ENCODE results near the gene MEI1.
A peak's percentile ranks its signal among the peaks of the same experiment; 100 is the strongest.

MEI1 gene

GRCh38 chr22:41696703-41697102 lies 2.6 kb upstream of the MEI1 start:
- H3K9me3 ChIP-seq (ENCODE audit: insufficient read depth, low read length), result no peaks in the 10 kb centered on the region
- H3K27me3 ChIP-seq (ENCODE audit: low read depth, low read length), result no peaks in the 10 kb centered on the region
- peak overlapping the region; percentile 31; the same call in 1 of the 2 replicates for H3K9ac ChIP-seq (ENCODE audit: low read length)
- H3K4me2 ChIP-seq (ENCODE audit: low read length), result peak overlapping the region; percentile 63
- no peak overlapping the region for H3K27ac ChIP-seq (ENCODE audit: low read length)
- no peak overlapping the region; the same call in 1 of the 2 replicates for H2AFZ ChIP-seq (ENCODE audit: low read depth, low read length)
- H3K79me2 ChIP-seq (ENCODE audit: low read length), result no peaks in the 10 kb centered on the region
- H3K4me3 ChIP-seq (ENCODE audit: low read length), result peak overlapping the region; percentile 26
- H3K4me1 ChIP-seq (ENCODE audit: low read length), result peaks cover 23% of the 10 kb centered on the region
- H3K36me3 ChIP-seq (replicated peaks; ENCODE audit: low read depth, low read length), result peaks cover 3% of the 10 kb centered on the region
- H4K20me1 ChIP-seq (ENCODE audit: insufficient read depth, low read length), result no peaks in the 10 kb centered on the region
- TF ChIP-seq EZH2phosphoT487 (IDR thresholded peaks at IDR 0.05; ENCODE audit: low read depth), result no peak
- TF ChIP-seq CTCF (IDR thresholded peaks at IDR 0.05; ENCODE audit: low read depth, low read length), result no peak

DNA sequence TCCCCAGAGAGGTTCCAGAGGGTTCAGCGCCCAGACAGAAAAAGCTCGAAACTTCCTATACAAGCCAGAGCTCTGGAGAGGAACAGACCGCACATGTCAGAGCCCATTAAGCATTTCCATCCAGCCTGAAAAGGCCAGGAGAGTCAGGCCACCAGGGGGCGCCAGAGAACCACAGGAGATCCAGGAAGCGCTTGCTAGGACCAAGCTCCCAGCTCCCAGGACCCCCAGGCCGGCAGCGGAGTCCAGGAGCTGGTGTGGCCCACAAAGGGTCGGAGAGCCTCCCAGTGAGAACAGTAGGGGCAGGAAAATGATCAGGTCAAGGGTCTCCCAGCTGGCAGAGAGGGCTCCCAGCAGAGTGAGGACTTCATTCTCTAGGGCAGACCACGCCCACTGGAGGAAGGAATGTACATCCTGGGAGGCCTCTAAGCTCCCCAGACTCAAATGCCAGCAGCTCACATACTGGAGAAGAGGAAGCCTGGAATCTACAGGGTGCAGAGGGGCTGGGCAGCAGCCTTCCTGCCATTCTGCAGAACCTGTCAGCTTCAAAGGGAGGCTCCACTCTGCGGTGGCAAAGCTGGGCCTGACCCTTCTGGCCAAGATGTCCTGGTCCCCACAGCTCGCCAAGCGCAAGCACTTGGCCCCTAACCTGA lies 2.1 kb upstream of the MEI1 start:
- Histone ChIP-seq H4K20me1 (ENCODE audit: insufficient read depth, low read length) (no peaks in the 10 kb centered on the region), H3K4me2 (ENCODE audit: low read length) (peak overlapping the region; percentile 63), H2AFZ (ENCODE audit: low read depth, low read length) (peak overlapping the region; percentile 59), H3K27me3 (ENCODE audit: low read depth, low read length) (no peaks in the 10 kb centered on the region), H3K9ac (ENCODE audit: low read length) (peak overlapping the region; percentile 31; the same call in 1 of the 2 replicates), H3K27ac (ENCODE audit: low read length) (no peak overlapping the region), H3K9me3 (ENCODE audit: insufficient read depth, low read length) (no peaks in the 10 kb centered on the region), H3K79me2 (ENCODE audit: low read length) (no peaks in the 10 kb centered on the region), H3K4me1 (ENCODE audit: low read length) (peaks cover 23% of the 10 kb centered on the region), H3K4me3 (ENCODE audit: low read length) (peak overlapping the region; percentile 42), H3K36me3 (replicated peaks; ENCODE audit: low read depth, low read length) (peaks cover 3% of the 10 kb centered on the region)
- peak; percentile 100 for TF ChIP-seq CTCF (IDR thresholded peaks at IDR 0.05; ENCODE audit: low read depth, low read length)
- no peak for TF ChIP-seq EZH2phosphoT487 (IDR thresholded peaks at IDR 0.05; ENCODE audit: low read depth)

DNA sequence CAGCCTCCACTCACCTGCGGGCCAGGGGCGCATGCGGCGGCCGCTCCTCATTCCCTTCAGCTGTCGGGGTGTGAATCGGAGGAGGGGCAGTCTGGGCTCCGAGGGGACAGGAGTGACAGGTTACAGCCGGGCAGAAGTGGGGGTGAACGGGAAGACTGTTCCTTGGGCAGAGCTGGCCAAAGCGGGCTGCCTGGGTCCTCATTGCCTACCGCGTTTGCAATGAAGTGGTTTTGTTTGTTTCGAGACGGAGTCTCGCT lies 733 bp downstream of the MEI1 start:
- Histone ChIP-seq H3K79me2 (ENCODE audit: low read length) (no peaks in the 10 kb centered on the region), H3K9me3 (ENCODE audit: insufficient read depth, low read length) (no peaks in the 10 kb centered on the region), H3K4me2 (ENCODE audit: low read length) (no peak overlapping the region), H4K20me1 (ENCODE audit: insufficient read depth, low read length) (no peaks in the 10 kb centered on the region), H3K36me3 (replicated peaks; ENCODE audit: low read depth, low read length) (no peaks in the 10 kb centered on the region), H3K27ac (ENCODE audit: low read length) (no peak overlapping the region), H3K4me3 (ENCODE audit: low read length) (no peak overlapping the region), H3K27me3 (ENCODE audit: low read depth, low read length) (no peaks in the 10 kb centered on the region), H3K9ac (ENCODE audit: low read length) (no peak overlapping the region), H2AFZ (ENCODE audit: low read depth, low read length) (no peak overlapping the region), H3K4me1 (ENCODE audit: low read length) (peaks cover 20% of the 10 kb centered on the region)
- TF ChIP-seq EZH2phosphoT487 (IDR thresholded peaks at IDR 0.05; ENCODE audit: low read depth), result no peak
- no peak for TF ChIP-seq CTCF (IDR thresholded peaks at IDR 0.05; ENCODE audit: low read depth, low read length)

GRCh38 chr22:41702763-41703162 lies 3.5 kb downstream of the MEI1 start:
- H3K4me2 ChIP-seq (ENCODE audit: low read length), result no peak overlapping the region
- no peaks in the 10 kb centered on the region for H3K27me3 ChIP-seq (ENCODE audit: low read depth, low read length)
- no peaks in the 10 kb centered on the region for H3K4me1 ChIP-seq (ENCODE audit: low read length)
- no peak overlapping the region for H3K9ac ChIP-seq (ENCODE audit: low read length)
- H3K36me3 ChIP-seq (replicated peaks; ENCODE audit: low read depth, low read length), result no peaks in the 10 kb centered on the region
- H3K9me3 ChIP-seq (ENCODE audit: insufficient read depth, low read length), result no peaks in the 10 kb centered on the region
- no peaks in the 10 kb centered on the region for H4K20me1 ChIP-seq (ENCODE audit: insufficient read depth, low read length)
- TF ChIP-seq EZH2phosphoT487 (IDR thresholded peaks at IDR 0.05; ENCODE audit: low read depth) (no peak), CTCF (IDR thresholded peaks at IDR 0.05; ENCODE audit: low read depth, low read length) (no peak)
- no peak overlapping the region for H2AFZ ChIP-seq (ENCODE audit: low read depth, low read length)
- no peaks in the 10 kb centered on the region for H3K79me2 ChIP-seq (ENCODE audit: low read length)
- H3K27ac ChIP-seq (ENCODE audit: low read length), result no peak overlapping the region
- no peak overlapping the region for H3K4me3 ChIP-seq (ENCODE audit: low read length)

All from OCI-LY3 (cell line).